ENCODE measurements around the gene DOHH. TPM values are rescaled to one million over a fixed set of nuclear protein-coding genes. Genes with fewer than 3 reads are reported as not detected.

The DOHH gene
- total RNA-seq, 3 donors from 2014 or later = 11.6 to 13.4 (median 12.2) TPM

GRCh38 chr19:3493651-3494050 is 6.8 kb downstream of the DOHH start:
- intact Hi-C loops (cut with DNase I; ENCODE audit: low total_unique reads) = no loop called here
- no peak for DNase-seq (ENCODE audit: low spot score in 2 of 2)
- TF ChIP-seq CTCF (IDR thresholded peaks at IDR 0.05) = no peak
- no peak for TF ChIP-seq POLR2A (IDR thresholded peaks at IDR 0.05)
- no peak for TF ChIP-seq POLR2AphosphoS5 (IDR thresholded peaks at IDR 0.05)
- Histone ChIP-seq H3K4me1 (no peaks in the 10 kb centered on the region), H3K4me3 (no peak overlapping the region), H3K36me3 (no peaks in the 10 kb centered on the region), H3K27ac (no peak overlapping the region), H3K9me3 (no peaks in the 10 kb centered on the region), H3K27me3 (no peaks in the 10 kb centered on the region)

- Histone ChIP-seq H3K27ac (no peak overlapping the region), H3K4me1 (no peaks in the 10 kb centered on the region), H3K9me3 (no peaks in the 10 kb centered on the region), H3K4me3 (no peak overlapping the region), H3K27me3 (no peaks in the 10 kb centered on the region), H3K36me3 (no peaks in the 10 kb centered on the region)
- DNase-seq (ENCODE audit: low spot score in 2 of 2) = no peak
- TF ChIP-seq POLR2AphosphoS5 (IDR thresholded peaks at IDR 0.05) = no peak
- TF ChIP-seq CTCF (IDR thresholded peaks at IDR 0.05) = no peak
- TF ChIP-seq POLR2A (IDR thresholded peaks at IDR 0.05) = no peak
- intact Hi-C loops (cut with DNase I; ENCODE audit: low total_unique reads) = no loop called here
Measured at GRCh38 chr19:3492919-3493318, 7.6 kb downstream of the DOHH start.

- intact Hi-C loops (cut with DNase I; ENCODE audit: low total_unique reads) = no loop called here
- DNase-seq (ENCODE audit: low spot score in 2 of 2) = no peak
- no peaks in the 10 kb centered on the region for H3K4me1 ChIP-seq
- H3K36me3 ChIP-seq = no peaks in the 10 kb centered on the region
- no peaks in the 10 kb centered on the region for H3K9me3 ChIP-seq
- no peak overlapping the region for H3K4me3 ChIP-seq
- H3K27ac ChIP-seq = no peak overlapping the region
- TF ChIP-seq POLR2A (IDR thresholded peaks at IDR 0.05) = no peak
- no peak for TF ChIP-seq CTCF (IDR thresholded peaks at IDR 0.05)
- TF ChIP-seq POLR2AphosphoS5 (IDR thresholded peaks at IDR 0.05) = no peak
- H3K27me3 ChIP-seq = no peaks in the 10 kb centered on the region
Measured at GRCh38 chr19:3492131-3492839, 8.2 kb downstream of the DOHH start.

- DNase-seq (ENCODE audit: low spot score in 2 of 2) = no peak
- intact Hi-C loops (cut with DNase I; ENCODE audit: low total_unique reads) = no loop called here
- H3K27me3 ChIP-seq = no peaks in the 10 kb centered on the region
- H3K4me1 ChIP-seq = no peaks in the 10 kb centered on the region
- no peak overlapping the region for H3K27ac ChIP-seq
- no peak for TF ChIP-seq POLR2A (IDR thresholded peaks at IDR 0.05)
- no peak overlapping the region for H3K4me3 ChIP-seq
- H3K36me3 ChIP-seq = no peaks in the 10 kb centered on the region
- no peaks in the 10 kb centered on the region for H3K9me3 ChIP-seq
Measured at GRCh38 chr19:3491396-3492119, 8.9 kb downstream of the DOHH start.

- no peaks in the 10 kb centered on the region for H3K9me3 ChIP-seq
- no peaks in the 10 kb centered on the region for H3K36me3 ChIP-seq
- H3K27me3 ChIP-seq = peaks cover 8 to 37% of the 10 kb centered on the region in 2 donors
- TF ChIP-seq POLR2AphosphoS5 (IDR thresholded peaks at IDR 0.05) = no peak
- no peak for TF ChIP-seq CTCF (IDR thresholded peaks at IDR 0.05)
- TF ChIP-seq POLR2A (IDR thresholded peaks at IDR 0.05) = no peak
- peak within 1 kb of the TSS in 2 of 3 donors; percentile 32 to 58 for H3K4me3 ChIP-seq
- no peaks in the 10 kb centered on the region for H3K4me1 ChIP-seq
- no peak for DNase-seq (ENCODE audit: low spot score in 2 of 2)
- intact Hi-C loops (cut with DNase I; ENCODE audit: low total_unique reads) = no loop called here
- no peak within 1 kb of the TSS for H3K27ac ChIP-seq
Measured at GRCh38 chr19:3483226-3483628, 17.2 kb downstream of the DOHH start, which contains the start of gene SMIM44. Gene SMIM44 (minus strand): TSS chr19:3483441. CDS start chr19:3483403, 38 bp downstream.
